GM19099 (cell line): Measurements from ENCODE around the gene SLC25A44.
A peak's percentile ranks its signal among the peaks of the same experiment; 100 is the strongest.

Source experiments
- POLR2A ChIP-seq: IDR thresholded peaks from 3 replicates; pipeline ENCODE4 v1.6.1; 2011; ENCODE audit warnings: low read depth; ENCODE audit not compliant: insufficient read length; ENCODE audit errors: extremely low read depth

Gene SLC25A44

DNA sequence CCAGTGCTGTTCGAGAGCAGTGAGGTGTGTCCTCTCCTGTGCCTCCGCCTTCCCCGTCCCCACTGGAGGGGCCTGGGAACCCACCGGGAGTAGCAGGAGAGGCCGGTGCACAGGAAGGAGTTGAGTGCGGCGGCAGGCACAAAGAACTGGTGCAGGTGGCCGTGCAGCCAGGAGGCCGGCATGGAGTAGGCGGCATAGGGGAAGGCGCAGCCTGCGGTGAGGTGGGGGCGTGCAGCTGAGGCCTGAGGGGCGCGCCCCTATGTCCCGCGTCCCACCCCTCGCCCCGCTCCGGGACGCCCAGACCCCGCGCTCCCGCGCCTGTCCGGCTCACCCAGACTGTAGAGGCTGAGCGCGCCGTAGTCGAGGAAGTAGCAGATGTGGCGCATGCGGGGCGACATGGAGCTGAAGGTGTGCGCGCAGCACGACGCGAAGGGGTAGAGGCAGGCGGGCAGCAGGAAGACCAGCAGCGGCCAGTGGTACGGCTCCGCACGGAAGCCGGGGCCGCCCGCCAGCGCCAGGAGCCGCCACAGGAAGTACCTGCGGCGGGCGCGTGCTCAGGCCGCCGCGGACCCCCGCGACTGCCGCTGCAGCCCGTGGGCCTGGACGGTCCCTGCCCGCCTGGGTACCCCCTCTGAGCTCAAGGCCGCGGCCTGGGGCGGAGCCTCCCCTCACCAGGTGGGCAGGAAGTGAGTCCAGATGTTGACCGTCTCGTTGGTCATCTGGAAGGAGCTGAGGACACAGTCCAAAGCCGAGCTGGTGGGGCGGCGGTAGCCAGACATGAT, 51.7 kb downstream of the SLC25A44 start:
- TF ChIP-seq POLR2A: peak; percentile 44

DNA sequence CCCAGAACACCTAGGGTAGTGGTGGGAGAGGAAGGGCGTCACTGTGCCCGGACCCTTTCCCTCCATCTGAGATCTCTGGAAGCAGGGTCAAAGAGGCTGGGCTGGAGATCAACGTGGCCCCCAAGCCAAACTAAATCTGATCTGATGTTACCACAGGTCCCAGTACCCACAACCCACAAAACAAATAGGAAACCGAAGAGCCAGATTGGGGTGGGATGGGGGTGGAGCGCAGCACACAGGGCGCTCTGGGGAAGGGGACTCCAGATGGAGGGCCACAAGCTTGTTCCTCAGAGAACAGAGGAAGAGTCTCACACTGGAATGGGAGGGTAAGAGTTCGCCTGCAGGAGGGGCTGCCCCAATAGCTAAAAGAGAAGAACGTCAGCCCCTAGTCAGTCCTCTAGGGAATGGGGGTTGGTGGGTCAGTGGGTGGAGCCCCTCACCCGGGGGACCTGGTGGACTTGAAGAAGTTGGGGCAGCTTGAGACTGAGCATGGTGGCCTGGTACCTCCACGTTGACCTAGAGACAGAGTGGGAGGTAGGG, 52.4 kb downstream of the SLC25A44 start:
- TF ChIP-seq POLR2A: no peak

DNA sequence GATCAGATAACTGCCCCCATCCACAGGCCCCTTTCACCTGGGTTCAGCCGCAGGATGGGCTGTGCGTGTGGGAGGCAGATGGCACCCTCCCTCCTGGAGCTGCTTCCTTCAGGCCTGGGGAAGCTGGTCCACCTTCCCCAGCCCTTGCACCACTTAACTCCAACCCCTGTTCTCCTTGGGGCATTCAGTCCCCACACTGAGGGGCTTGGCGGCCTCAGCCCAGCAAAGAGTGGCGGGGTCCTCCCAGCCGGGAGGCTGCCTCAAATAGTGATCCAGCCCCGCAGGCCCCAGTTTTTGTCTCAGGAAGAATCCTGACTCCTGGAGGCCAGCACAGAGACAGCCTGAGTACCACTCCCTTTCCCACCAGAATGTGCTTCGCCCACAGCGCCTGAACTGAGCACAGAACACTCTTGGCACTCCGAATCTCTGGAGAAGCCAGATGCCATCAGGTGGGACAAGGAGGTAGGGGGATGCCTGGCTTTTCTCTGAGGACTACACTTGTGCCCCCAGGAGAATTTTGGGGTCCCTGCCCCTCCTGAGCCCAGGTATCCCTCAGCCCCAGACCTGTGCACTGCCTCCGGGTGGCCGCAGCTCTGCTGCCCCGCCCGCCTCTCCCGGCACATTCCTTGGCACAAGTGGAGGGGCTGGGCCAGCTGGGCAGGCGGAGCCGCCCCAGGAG, 53.0 kb downstream of the SLC25A44 start:
- no peak for TF ChIP-seq POLR2A

DNA sequence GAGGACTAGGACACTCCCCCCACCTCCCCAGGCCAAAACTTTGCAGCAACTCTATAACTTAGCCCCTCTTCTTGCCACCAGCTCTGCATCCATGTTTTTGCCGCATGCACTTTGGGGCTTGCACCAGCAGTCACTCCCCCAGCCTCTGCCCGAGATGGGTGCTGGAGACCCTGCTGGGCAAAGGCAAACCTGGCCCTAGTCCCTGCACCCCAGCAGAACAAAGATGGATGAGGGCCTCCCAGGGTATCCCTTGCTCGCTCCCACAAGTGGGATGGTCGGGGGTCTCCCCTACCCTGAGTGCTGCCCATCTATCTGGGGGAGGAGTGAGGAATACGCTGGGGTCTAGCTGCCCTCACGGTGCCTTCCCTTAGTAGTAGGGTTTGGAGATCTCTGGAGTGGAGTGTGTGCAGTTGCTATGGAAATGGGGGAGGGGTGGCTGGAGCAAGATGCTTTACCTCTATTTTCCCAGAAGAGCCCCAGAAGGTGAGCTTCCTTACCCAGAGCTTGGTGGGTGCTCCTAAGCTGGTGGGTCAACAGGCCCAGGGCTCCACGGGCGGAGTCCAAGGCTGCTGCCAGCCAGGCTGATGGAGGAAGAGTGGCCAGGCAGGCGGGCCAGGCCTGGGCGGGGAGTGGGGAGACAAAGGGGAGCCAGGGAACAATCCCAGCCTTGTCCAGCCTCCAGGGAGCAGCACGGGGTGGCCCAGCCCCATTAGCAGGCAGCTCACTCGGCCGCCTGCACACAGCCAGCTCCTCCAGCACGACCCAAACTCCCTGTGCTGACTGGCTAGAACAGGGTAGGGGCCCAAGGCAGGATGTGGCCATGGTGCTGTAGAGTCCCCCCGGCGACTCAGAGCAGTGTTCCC, 53.8 kb downstream of the SLC25A44 start, which contains the start of gene PAQR6:
TSS of gene PAQR6 (minus strand) at position 597 of the 863 bp plus-strand sequence. CDS start 1,325 bp downstream, outside the sequence.
- TF ChIP-seq POLR2A: no peak

DNA sequence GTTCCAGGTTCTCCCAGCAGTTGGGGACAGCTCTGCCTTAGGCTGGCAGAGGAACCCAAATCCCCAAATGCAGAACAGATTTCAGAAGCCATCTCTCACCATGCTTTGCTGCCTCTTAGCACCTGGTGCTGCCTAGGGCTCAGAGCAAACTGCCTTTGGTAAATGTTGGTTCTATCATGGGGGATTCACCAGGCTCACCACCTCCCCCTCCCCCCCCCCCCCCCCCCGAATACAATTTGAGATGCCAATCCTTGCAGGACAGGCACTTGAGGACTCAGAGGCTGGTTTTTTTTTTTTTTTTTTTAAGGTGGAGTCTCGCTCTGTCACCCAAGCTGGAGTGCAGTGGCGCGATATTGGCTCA, 54.4 kb downstream of the SLC25A44 start:
- no peak for TF ChIP-seq POLR2A

DNA sequence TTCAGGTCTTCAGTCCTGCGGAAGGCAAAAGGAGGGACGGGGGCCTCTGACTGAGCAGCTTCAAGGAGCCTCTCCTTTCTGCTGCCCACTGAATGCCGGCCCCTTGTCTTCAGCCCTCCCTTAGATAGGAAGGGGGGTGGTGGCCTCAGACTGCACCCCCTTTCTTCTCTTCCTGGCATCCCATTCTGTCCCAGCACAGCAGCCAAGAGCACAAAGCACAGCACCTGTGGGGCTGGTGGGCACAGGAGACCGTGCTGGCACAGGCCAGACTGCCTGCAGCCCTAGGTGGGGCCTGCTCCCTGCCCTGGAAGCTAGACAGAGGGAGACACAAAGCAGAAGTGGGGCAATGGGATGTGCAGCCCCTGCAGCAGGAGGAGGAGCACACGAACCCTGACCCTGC, 55.7 kb downstream of the SLC25A44 start:
- TF ChIP-seq POLR2A: no peak

DNA sequence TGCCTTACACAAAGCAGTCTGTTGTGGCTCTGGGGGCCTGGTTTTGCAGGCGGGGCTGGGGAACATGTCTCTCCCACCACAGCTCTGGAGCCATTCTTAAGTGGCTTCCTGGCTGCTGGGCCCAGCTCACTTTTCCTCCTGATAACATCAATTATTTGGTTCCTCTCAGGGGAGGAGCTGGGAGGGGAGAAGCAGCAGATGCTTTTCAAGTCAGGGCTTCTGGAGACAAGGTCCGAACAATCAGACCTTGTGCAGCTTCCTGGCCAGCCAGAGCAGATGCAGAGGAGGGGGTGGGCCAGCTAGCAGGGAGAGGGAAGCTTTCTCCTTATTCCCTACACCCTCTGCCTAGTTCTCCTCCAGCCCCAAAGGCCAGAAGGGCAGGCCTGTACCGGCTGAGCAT, 57.6 kb downstream of the SLC25A44 start:
- TF ChIP-seq POLR2A: no peak

DNA sequence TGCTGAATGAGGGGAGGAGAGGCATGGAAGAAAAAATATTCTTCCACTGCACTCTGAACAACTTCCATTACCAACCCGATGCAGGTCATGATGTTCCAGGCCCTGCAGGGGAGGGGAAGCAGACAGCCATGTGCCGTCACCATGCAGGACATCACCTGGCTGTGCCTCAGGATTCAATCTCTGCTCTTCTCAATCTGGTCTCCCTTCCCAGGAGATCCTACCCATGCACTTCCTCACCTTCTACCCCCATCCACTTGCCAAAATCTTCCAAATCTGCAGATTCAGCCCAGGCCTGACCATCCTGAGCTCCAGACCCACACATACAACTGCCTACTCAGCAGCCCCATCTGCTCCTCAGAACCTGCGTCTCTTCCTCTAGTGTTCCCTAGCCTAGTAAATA, 59.7 kb downstream of the SLC25A44 start:
- no peak for TF ChIP-seq POLR2A

DNA sequence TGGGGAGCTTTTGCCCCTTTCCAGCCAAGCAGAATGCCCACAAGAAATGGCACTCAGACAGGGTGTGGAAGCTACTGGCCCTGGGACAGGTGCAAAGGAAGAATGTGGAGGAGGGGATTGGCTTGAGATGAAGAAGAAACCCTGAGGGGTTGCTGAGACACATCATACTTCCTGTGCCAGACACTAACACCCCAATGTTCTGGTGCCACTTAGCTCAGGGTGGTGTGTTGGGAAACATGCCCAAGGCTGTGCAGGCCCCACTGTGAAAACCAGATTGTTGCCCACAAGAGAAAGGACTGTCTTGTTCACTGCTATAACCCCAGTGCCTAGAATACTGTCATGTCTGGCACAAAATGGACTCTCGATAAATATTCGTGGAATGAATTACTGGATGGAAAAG, 63.8 kb downstream of the SLC25A44 start:
- TF ChIP-seq POLR2A: no peak

DNA sequence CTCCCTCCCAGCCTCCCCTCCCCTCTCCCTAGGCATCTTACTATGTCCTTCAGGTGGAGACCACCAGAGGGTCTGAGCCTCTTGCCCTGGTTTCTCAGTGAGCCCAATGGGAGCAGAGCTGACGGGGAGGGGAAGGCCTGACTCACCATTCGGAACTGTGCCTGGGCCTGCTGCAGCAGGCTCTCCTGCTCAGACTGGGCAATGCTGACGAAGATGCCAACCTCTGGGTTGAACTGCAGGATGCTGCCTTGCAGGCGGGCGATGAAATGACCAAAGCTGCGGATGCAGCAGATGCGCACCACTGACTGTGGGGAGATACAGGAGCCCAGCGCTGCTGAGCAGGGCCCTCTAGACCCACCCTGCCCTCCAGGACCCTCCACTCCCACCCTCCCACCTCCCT, 65.0 kb downstream of the SLC25A44 start:
- no peak for TF ChIP-seq POLR2A

DNA sequence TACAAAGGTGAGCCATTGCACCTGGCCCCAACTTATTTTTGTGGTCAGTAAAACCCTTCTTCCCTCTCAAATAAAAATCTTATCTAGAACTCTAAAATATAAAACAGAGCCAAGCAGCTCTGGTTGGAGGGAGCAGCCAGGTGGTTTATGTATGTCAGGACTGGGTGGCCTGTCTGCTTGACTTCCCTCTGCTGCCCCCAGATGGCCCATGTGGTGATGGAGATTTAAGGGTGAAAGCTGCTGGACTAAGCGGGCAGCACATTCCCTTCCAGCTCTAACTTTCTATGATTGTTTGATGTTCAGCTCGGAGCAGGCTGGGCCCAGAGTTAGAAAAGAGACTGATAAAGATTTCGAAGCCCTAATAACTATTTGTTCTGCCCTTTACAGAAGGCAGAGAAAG, 65.9 kb downstream of the SLC25A44 start:
- TF ChIP-seq POLR2A: no peak

DNA sequence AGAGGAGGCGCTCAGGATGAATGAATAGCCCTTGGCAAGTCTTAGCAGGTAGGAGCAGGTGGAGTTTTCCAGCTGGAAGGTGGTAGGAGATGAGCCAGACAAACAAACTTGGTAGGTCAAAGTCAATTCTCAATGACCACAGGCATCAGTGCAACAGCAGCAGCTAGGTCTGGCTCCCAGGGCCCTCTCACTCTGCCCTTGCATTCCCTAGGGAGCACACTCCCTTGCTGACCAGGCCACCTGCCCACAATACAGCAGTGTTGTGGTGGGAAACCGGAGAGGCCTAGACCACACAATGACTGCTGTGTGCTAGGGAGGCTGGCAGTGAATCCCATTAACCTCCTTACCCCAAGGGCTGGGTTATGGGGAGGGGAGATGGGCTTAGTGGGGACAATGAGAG, 67.0 kb downstream of the SLC25A44 start:
- TF ChIP-seq POLR2A: no peak
